PC-9 (cell line): ENCODE data around the gene IZUMO3. TPM values are rescaled to one million over a fixed set of nuclear protein-coding genes. Genes with fewer than 3 reads are reported as not detected.

Experiments used
- BruUV-seq: library from RNA; stranded (reverse); fragments of 400-500 nt; replicated peaks from 2 replicates; lab custom pipeline; 2021; lab: Mats Ljungman, UMichigan
- CTCF ChIA-PET: fragments of 300-600 bp; sonication (Branson Sonifier 250); formaldehyde crosslinking; loops from one replicate; lab custom pipeline; 2022; ENCODE audit warnings: antibody characterized with exemption; lab: Charles Lee
- POLR2A ChIA-PET: fragments of 300-600 bp; sonication (Branson Sonifier 250); formaldehyde crosslinking; loops from one replicate; lab custom pipeline; 2022; ENCODE audit warnings: antibody characterized with exemption; ENCODE audit not compliant: unreplicated experiment; lab: Charles Lee
- DNase-seq, 2 experiments: peaks; one replicate each; pipeline versions ENCODE4 v3.0.0 to v3.0.0-alpha.2; 2015 to 2022; ENCODE audit warnings: mixed read lengths in 1 of 2
- H2AFZ ChIP-seq: fragments of 200-600 bp; sonication (generic); 2 replicates; pipeline ENCODE4 v1.8.1; 2017; ENCODE audit warnings: antibody characterized with exemption
- H3F3A ChIP-seq: fragments of 200-600 bp; sonication (generic); 2 replicates; pipeline ENCODE4 v1.8.1; 2017; ENCODE audit warnings: antibody characterized with exemption, mild to moderate bottlenecking, low read depth; ENCODE audit not compliant: insufficient read depth
- H3K27ac ChIP-seq: fragments of 200-600 bp; sonication (generic); 2 replicates; pipeline ENCODE4 v1.6.1; 2016; ENCODE audit warnings: mixed run types
- H3K27me3 ChIP-seq: fragments of 200-600 bp; sonication (generic); 2 replicates; pipeline ENCODE4 v1.6.1; 2016; ENCODE audit warnings: low read depth, mixed run types; ENCODE audit not compliant: insufficient read depth
- H3K36me3 ChIP-seq: fragments of 200-600 bp; sonication (generic); 2 replicates; pipeline ENCODE4 v1.6.1; 2016; ENCODE audit warnings: low read depth, mixed run types
- H3K4me1 ChIP-seq: fragments of 200-600 bp; sonication (generic); replicated peaks from 2 replicates; pipeline ENCODE4 v1.6.1; 2016; ENCODE audit warnings: mixed run types; ENCODE audit not compliant: insufficient read depth
- H3K4me2 ChIP-seq: fragments of 200-600 bp; sonication (generic); 2 replicates; pipeline ENCODE4 v1.6.1; 2017; ENCODE audit warnings: mixed run types
- H3K4me3 ChIP-seq: fragments of 200-600 bp; sonication (generic); 2 replicates; pipeline ENCODE4 v1.6.1; 2016; ENCODE audit warnings: mixed run types
- H3K79me2 ChIP-seq: fragments of 200-600 bp; sonication (generic); 2 replicates; pipeline ENCODE4 v1.6.1; 2017; ENCODE audit warnings: low read depth, mixed run types
- H3K9me2 ChIP-seq: fragments of 200-600 bp; sonication (generic); 2 replicates; pipeline ENCODE4 v1.8.1; 2017; ENCODE audit warnings: mild to moderate bottlenecking; ENCODE audit not compliant: insufficient read depth
- H3K9me3 ChIP-seq: fragments of 200-600 bp; sonication (generic); 2 replicates; pipeline ENCODE4 v1.8.1; 2016; ENCODE audit warnings: low read depth; ENCODE audit not compliant: insufficient read depth
- H4K20me1 ChIP-seq: fragments of 200-600 bp; sonication (generic); 2 replicates; pipeline ENCODE4 v1.8.1; 2017; ENCODE audit not compliant: insufficient read depth
- intact Hi-C: fragments of 100-400 bp; cut with micrococcal nuclease; formaldehyde crosslinking; loops from one replicate; pipeline ENCODE4 v1.10.0; 2022; ENCODE audit not compliant: unreplicated experiment
- total RNA-seq: library from RNA; stranded (reverse); gene quantifications from 2 replicates; pipeline ENCODE4 v1.2.3, GENCODE V29; 2021
- TF ChIP-seq, protein P1 (sequence below): fragments of 200-600 bp; sonication (generic); conservative IDR thresholded peaks from 2 replicates; pipeline ENCODE4 v1.6.1; 2017; ENCODE audit warnings: mixed run types, antibody characterized with exemption, mild to moderate bottlenecking, moderate library complexity

IZUMO3 gene
- total RNA-seq, 1 experiment from 2014 or later = not detected

DNA sequence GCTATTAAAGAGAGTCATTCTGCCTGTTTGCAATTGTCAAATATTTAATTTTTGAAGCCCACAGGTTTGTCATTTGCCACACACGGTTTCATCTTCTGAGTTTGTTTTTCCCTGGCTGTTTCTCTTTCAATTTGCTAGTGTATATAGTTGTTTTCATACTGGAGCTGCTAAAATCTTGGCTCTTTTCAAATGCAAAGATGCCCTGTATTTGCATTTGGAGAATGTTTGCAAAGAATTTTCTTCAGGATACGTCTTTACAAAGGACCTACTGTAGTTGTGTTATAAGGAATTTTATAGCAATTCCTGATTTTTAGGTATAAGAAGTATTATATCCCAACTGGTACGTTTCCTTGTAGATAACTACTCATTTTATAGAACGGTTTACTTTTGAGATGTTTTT lies 48.0 kb downstream of the IZUMO3 start:
- Histone ChIP-seq H3K9me3 (no peaks in the 10 kb centered on the region), H3F3A (no peaks in the 10 kb centered on the region), H3K36me3 (no peaks in the 10 kb centered on the region), H3K4me1 (no peaks in the 10 kb centered on the region), H2AFZ (no peak overlapping the region), H3K27me3 (no peaks in the 10 kb centered on the region), H3K9me2 (no peaks in the 10 kb centered on the region), H3K79me2 (no peaks in the 10 kb centered on the region), H4K20me1 (no peaks in the 10 kb centered on the region), H3K4me2 (no peak overlapping the region), H3K27ac (no peak overlapping the region), H3K4me3 (no peak overlapping the region)
- intact Hi-C loops = no loop called here
- ChIA-PET CTCF (no interaction called here), POLR2A (no interaction called here)
- no peak for DNase-seq
- BruUV-seq = no TSS peak
- TF ChIP-seq, protein P1, sequence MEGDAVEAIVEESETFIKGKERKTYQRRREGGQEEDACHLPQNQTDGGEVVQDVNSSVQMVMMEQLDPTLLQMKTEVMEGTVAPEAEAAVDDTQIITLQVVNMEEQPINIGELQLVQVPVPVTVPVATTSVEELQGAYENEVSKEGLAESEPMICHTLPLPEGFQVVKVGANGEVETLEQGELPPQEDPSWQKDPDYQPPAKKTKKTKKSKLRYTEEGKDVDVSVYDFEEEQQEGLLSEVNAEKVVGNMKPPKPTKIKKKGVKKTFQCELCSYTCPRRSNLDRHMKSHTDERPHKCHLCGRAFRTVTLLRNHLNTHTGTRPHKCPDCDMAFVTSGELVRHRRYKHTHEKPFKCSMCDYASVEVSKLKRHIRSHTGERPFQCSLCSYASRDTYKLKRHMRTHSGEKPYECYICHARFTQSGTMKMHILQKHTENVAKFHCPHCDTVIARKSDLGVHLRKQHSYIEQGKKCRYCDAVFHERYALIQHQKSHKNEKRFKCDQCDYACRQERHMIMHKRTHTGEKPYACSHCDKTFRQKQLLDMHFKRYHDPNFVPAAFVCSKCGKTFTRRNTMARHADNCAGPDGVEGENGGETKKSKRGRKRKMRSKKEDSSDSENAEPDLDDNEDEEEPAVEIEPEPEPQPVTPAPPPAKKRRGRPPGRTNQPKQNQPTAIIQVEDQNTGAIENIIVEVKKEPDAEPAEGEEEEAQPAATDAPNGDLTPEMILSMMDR = no peak
